PC-9 (cell line): ENCODE results near the gene ZNF718.

Experiments used
- EZH2 ChIP-seq: fragments of 200-600 bp; sonication (generic); IDR thresholded peaks from 2 replicates; pipeline ENCODE4 v1.8.0; 2017; ENCODE audit warnings: antibody characterized with exemption, low read depth
- TF ChIP-seq, protein P1 (sequence below): fragments of 200-600 bp; sonication (generic); conservative IDR thresholded peaks from 2 replicates; pipeline ENCODE4 v1.6.1; 2017; ENCODE audit warnings: mixed run types, antibody characterized with exemption, mild to moderate bottlenecking, moderate library complexity

GRCh38 chr4:120616-121015 is 3.7 kb upstream of the ZNF718 start:
- TF ChIP-seq, protein P1, sequence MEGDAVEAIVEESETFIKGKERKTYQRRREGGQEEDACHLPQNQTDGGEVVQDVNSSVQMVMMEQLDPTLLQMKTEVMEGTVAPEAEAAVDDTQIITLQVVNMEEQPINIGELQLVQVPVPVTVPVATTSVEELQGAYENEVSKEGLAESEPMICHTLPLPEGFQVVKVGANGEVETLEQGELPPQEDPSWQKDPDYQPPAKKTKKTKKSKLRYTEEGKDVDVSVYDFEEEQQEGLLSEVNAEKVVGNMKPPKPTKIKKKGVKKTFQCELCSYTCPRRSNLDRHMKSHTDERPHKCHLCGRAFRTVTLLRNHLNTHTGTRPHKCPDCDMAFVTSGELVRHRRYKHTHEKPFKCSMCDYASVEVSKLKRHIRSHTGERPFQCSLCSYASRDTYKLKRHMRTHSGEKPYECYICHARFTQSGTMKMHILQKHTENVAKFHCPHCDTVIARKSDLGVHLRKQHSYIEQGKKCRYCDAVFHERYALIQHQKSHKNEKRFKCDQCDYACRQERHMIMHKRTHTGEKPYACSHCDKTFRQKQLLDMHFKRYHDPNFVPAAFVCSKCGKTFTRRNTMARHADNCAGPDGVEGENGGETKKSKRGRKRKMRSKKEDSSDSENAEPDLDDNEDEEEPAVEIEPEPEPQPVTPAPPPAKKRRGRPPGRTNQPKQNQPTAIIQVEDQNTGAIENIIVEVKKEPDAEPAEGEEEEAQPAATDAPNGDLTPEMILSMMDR = no peak
- no peak for TF ChIP-seq EZH2
